ENCODE measurements around the gene KIAA1671. TPM values are rescaled to one million over a fixed set of nuclear protein-coding genes. Genes with fewer than 3 reads are reported as not detected.
A peak's percentile ranks its signal among the peaks of the same experiment; 100 is the strongest.

KIAA1671 gene
- total RNA-seq, 1 experiment from 2014 or later = 18.6 TPM

GRCh38 chr22:25166266-25167040 is 213.9 kb downstream of the KIAA1671 start:
- no peak for ATAC-seq
- H3K9ac ChIP-seq (ENCODE audit: low read length) = no peak overlapping the region
- H4K20me1 ChIP-seq (ENCODE audit: low read length) = no peaks in the 10 kb centered on the region
- no peaks in the 10 kb centered on the region for H3K36me3 ChIP-seq (ENCODE audit: low read depth, low read length)
- H3K79me2 ChIP-seq (ENCODE audit: low read length) = no peaks in the 10 kb centered on the region
- no peaks in the 10 kb centered on the region for H3F3A ChIP-seq (ENCODE audit: low read length, unreplicated experiment)
- CTCF ChIA-PET = interaction anchor here (0.5 kb wide), 1 partner anchor 81 kb away, joined by 6 read pairs; no protein-coding TSS in a partner anchor
- H3K9me3 ChIP-seq (ENCODE audit: low read length) = no peaks in the 10 kb centered on the region
- no peak overlapping the region for H3K4me3 ChIP-seq (ENCODE audit: low read length)
- POLR2A ChIA-PET (ENCODE audit: unreplicated experiment) = no interaction called here
- H3K4me1 ChIP-seq (ENCODE audit: insufficient read depth, low read length) = peaks cover 7% of the 10 kb centered on the region; the same call in 1 of the 2 replicates
- TF ChIP-seq EZH2 (IDR thresholded peaks at IDR 0.05; ENCODE audit: low read length, unreplicated experiment) = no peak
- no peak for TF ChIP-seq EZH2phosphoT487 (IDR thresholded peaks at IDR 0.05; ENCODE audit: borderline replicate concordance, low read length)
- TF ChIP-seq CTCF (conservative IDR thresholded peaks at IDR 0.05; ENCODE audit: low read depth, low read length) = no peak
- BruUV-seq (replicated peaks) = no TSS peak
- H3K4me2 ChIP-seq (ENCODE audit: low read length) = no peak overlapping the region
- H2AFZ ChIP-seq (ENCODE audit: low read length) = no peak overlapping the region
- intact Hi-C loops (cut with micrococcal nuclease) = no loop called here
- H3K27me3 ChIP-seq (ENCODE audit: low read length) = no peaks in the 10 kb centered on the region
- no peak for DNase-seq
- no peaks in the 10 kb centered on the region for H3K9me2 ChIP-seq (replicated peaks; ENCODE audit: low read length)
- no peak overlapping the region for H3K27ac ChIP-seq (ENCODE audit: low read length)

DNA sequence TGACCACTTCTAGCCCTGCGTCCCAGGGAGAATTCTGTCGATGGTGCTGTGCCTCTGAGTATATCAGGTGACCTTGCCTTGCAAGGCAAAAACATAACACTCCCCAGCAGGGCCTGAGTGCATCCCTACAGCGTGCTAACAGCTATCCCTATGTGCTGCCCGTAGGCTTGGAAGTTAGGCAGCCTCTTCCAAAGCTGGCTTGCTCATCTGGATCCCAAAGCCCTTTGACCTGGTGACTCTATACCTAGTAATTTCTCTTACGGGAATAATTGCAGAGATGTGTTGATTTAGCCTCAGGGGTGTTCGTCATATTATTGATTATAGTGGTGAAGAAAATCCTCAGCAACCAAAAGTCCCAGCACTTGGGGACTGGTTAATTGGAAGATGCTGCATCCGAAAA is 214.6 kb downstream of the KIAA1671 start:
- peaks cover 7% of the 10 kb centered on the region; the same call in 1 of the 2 replicates for H3K4me1 ChIP-seq (ENCODE audit: insufficient read depth, low read length)
- ATAC-seq = peak; percentile 37; the same call in 1 of the 2 replicates
- no peak overlapping the region for H2AFZ ChIP-seq (ENCODE audit: low read length)
- POLR2A ChIA-PET (ENCODE audit: unreplicated experiment) = no interaction called here
- no peaks in the 10 kb centered on the region for H3K9me3 ChIP-seq (ENCODE audit: low read length)
- no TSS peak for BruUV-seq (replicated peaks)
- intact Hi-C loops (cut with micrococcal nuclease) = no loop called here
- no peaks in the 10 kb centered on the region for H4K20me1 ChIP-seq (ENCODE audit: low read length)
- peak; percentile 15 for DNase-seq
- H3K36me3 ChIP-seq (ENCODE audit: low read depth, low read length) = no peaks in the 10 kb centered on the region
- no peak overlapping the region for H3K4me2 ChIP-seq (ENCODE audit: low read length)
- CTCF ChIA-PET = interaction anchor here (0.5 kb wide), 1 partner anchor 81 kb away, joined by 6 read pairs; no protein-coding TSS in a partner anchor
- H3K4me3 ChIP-seq (ENCODE audit: low read length) = no peak overlapping the region
- no peaks in the 10 kb centered on the region for H3F3A ChIP-seq (ENCODE audit: low read length, unreplicated experiment)
- no peaks in the 10 kb centered on the region for H3K9me2 ChIP-seq (replicated peaks; ENCODE audit: low read length)
- no peak overlapping the region for H3K27ac ChIP-seq (ENCODE audit: low read length)
- TF ChIP-seq EZH2phosphoT487 (IDR thresholded peaks at IDR 0.05; ENCODE audit: borderline replicate concordance, low read length) (no peak), EZH2 (IDR thresholded peaks at IDR 0.05; ENCODE audit: low read length, unreplicated experiment) (no peak), CTCF (conservative IDR thresholded peaks at IDR 0.05; ENCODE audit: low read depth, low read length) (no peak)
- H3K9ac ChIP-seq (ENCODE audit: low read length) = no peak overlapping the region
- H3K79me2 ChIP-seq (ENCODE audit: low read length) = no peaks in the 10 kb centered on the region
- no peaks in the 10 kb centered on the region for H3K27me3 ChIP-seq (ENCODE audit: low read length)
